GM18951 (cell line): Measurements from ENCODE around the gene DONSON.
"Not testable (repeated sequence)": the region's sequence is repeated elsewhere in the genome, so short reads cannot be mapped to it uniquely, and the experiment has no call there.

ENCODE experiments used
- POLR2A ChIP-seq: IDR thresholded peaks from 4 replicates; pipeline ENCODE4 v1.6.1; 2011; ENCODE audit warnings: mild to moderate bottlenecking; ENCODE audit not compliant: insufficient read length, insufficient read depth; ENCODE audit errors: extremely low read depth
- in situ Hi-C: fragments of 300-500 bp; cut with MboI; formaldehyde crosslinking; loops from one replicate; pipeline ENCODE4 v1.12.0; 2022; ENCODE audit warnings: low sequenced_read_pairs, mixed read lengths, inconsistent platforms; ENCODE audit not compliant: unreplicated experiment

Gene DONSON, protein sequence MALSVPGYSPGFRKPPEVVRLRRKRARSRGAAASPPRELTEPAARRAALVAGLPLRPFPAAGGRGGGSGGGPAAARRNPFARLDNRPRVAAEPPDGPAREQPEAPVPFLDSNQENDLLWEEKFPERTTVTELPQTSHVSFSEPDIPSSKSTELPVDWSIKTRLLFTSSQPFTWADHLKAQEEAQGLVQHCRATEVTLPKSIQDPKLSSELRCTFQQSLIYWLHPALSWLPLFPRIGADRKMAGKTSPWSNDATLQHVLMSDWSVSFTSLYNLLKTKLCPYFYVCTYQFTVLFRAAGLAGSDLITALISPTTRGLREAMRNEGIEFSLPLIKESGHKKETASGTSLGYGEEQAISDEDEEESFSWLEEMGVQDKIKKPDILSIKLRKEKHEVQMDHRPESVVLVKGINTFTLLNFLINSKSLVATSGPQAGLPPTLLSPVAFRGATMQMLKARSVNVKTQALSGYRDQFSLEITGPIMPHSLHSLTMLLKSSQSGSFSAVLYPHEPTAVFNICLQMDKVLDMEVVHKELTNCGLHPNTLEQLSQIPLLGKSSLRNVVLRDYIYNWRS

DNA sequence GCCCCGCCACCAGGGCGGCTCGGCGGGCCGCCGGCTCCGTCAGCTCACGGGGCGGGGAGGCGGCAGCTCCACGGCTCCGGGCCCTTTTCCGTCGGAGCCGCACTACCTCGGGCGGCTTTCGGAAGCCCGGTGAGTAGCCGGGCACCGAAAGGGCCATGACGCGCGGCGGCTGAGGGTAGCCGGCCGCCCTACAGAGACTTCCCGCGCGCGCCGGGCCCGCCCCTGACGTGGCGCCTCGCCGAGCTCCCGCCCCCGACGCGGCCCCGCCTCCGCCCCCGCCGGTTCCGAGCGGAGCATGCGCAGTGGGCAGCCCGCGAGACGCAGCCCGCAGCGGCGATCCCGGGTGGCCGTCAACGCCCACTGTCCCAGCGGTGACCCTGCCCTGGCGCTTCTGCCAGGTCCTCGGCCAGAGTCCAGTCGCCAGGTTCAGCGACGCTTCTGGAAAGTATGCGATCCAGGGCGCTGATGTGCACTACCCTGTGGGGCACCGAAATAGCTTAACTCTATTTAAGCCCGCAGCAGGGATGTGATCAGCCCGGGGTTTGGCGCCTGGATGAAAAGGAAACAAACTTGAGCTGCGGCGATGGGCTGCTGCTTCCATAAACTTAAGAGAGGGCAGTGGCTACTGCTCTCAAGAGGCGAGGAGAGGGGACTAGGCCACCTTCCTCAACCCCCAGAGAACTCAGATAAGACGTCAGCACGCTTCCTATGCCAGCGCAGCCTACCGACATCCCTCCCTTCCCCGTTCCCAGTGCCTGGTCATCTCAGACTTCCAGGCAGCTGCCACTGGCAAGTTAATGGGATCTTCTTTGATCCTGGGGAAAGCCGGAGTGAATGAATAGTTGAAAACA, at the start of gene DONSON:
Gene DONSON (minus strand): TSS at position 200 of the 851 bp plus-strand sequence. CDS start 43 bp downstream, at position 157.
- in situ Hi-C loops = no loop called here
- peak; percentile 84 for TF ChIP-seq POLR2A

GRCh38 chr21:33634254-33634653, 45.8 kb upstream of the DONSON start:
- in situ Hi-C loops = no loop called here

GRCh38 chr21:33626151-33626550, 37.7 kb upstream of the DONSON start:
- in situ Hi-C loops = not testable (repeated sequence)

More at GRCh38 chr21:33634254-33634653, 45.8 kb upstream of the DONSON start:
- TF ChIP-seq POLR2A = no peak

DNA sequence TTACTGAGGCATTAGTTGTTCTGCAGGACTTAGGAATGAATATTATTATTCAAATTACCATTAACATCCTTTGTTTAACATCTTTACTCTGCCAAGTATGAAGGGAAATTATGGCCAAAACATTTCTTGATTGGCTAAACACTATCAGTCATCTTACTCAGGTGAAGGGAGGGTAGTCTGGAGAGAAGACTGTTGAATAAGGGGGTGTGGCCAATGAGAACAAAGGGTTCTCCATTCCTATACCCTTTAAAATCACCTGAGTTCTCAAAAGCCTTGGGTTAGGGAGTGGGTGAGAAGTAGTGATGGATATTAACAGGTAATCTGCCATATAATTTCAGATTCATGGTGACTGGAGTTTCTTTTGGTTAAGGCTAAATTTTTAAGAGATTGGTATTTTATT, 33.8 kb upstream of the DONSON start:
- no peak for TF ChIP-seq POLR2A
- in situ Hi-C loops = no loop called here

DNA sequence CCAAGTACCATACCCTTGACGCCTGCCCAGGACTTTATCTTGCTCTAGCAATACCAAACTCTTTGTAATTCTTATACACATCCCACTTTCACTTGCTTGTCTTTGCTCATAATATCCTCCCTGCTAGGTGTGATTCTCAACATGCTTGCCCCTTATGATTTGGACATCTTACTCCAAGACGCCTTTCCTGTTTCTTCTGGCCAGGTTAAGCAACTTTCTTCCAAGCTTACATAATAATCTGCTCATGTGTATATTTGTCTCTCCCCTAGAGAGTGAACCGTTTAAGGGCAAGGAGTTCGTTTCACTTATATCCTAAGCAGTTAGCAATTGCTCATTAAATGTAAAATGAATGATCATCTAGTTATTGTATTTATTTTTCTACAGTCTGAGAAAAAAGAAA, 31.2 kb upstream of the DONSON start:
- in situ Hi-C loops = no loop called here
- no peak for TF ChIP-seq POLR2A

DNA sequence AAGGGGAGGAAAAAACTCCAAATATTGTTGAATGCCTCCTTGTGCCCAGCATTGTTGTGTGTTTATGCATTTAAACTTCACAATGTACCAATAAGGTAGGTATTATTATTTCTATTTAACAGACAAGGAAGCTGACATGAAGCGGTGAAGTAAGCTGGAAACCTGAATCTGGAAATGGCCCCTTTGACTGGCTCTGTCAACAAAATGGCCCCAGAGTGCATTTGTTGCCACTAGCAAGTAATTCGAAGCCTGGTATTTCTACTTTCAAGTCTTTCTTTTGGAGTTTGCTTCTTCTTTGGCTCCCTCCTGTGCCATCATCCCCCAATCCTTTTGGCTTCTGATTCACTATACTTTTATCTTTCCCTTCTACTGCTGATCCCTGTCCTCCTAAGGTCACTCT, 29.9 kb upstream of the DONSON start:
- in situ Hi-C loops = no loop called here
- no peak for TF ChIP-seq POLR2A

DNA sequence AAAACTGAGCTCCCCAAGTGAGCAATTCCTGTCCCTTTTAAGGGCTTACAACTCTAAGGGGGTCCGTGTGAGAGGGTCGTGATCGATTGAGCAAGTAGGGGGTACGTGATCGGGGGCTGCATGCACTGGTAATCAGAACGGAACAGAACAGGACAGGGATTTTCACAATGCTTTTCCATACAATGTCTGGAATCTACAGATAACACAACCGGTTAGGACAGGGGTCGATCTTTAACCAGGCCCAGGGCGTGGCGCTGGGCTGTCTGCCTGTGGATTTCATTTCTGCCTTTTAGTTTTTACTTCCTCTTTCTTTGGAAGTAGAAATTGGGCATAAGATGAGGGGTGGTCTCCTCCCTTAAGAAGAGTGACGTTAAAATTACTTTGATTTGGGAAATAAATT, 29.1 kb upstream of the DONSON start:
- in situ Hi-C loops = not testable (repeated sequence)

- no peak for TF ChIP-seq POLR2A
- in situ Hi-C loops = no loop called here
Observed at GRCh38 chr21:33611006-33611744, 22.7 kb upstream of the DONSON start.

DNA sequence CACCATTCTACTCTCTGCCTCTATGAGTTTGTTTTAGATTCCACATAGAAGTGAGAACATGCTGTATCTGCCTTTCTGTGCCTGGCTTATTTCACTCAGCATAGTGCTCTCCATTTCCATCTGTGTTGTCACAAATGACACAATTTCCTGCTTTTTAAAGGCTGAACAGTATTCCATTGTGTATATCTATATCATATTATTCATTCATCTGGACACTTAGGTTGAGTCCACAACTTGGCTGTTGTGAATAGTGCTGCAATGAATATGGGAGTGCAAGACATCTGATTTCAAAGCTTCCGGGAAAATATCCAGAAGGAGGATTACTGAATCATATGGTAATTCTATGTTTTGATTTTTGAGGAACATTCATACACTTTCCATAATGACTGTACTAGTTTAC, 20.1 kb upstream of the DONSON start:
- no peak for TF ChIP-seq POLR2A
- in situ Hi-C loops = no loop called here

GRCh38 chr21:33598051-33598450, 9.6 kb upstream of the DONSON start:
- in situ Hi-C loops = no loop called here
- TF ChIP-seq POLR2A = no peak

DNA sequence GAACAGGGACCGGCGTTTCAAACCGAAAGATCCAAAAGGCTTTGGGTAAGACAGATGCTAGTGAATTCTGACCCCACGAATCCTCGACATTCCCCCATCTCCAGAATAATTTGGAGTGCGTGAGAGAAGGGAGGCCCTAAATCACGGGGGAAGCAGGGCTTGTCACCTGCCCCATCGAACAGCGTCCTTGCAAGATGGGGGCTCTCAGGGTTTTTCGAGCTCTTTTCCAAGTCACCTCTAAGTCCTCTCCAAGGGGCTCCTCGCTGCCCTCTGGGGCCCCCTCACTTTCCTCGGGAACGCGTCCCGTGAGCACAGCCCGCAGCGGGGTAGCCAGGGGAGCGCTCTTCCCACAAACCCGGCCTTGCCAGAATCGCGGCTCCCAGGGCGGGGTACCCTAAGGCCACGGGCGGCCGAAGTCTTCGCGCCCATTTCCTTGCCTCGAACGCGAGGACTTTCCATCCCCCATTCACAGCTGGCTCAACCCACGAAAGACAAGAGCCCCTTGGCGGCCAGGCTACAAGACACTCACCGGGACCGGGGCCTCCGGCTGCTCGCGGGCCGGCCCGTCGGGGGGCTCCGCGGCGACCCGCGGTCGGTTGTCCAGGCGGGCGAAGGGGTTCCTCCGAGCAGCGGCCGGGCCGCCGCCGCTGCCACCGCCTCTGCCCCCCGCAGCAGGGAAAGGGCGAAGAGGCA, 546 bp downstream of the DONSON start:
- no peak for TF ChIP-seq POLR2A
- in situ Hi-C loops = no loop called here

DNA sequence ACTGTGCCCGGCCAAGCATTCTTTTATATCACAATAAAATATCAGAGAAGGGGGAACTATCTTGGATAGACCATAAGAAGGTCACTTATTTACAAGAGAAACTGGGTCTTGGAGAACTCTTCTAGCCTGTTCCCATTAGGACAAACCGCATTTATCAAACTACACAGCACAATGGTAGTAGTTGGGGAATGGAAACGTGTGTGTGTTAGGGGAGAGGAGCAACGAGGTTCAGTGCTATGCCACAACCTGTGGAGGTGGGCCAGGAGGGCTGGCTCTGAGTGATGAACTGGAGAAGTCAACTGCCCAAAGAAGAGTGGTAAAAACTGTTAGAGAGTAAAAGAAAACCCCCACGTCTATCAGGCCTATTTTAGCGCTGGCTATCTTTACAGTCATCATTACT, 1.6 kb downstream of the DONSON start:
- in situ Hi-C loops = no loop called here

More for the DNA sequence above, 1.6 kb downstream of the DONSON start:
- no peak for TF ChIP-seq POLR2A
